Gastroesophageal sphincter (tissue), 4 donors: ENCODE measurements around the gene BET1. TPM values are rescaled to one million over a fixed set of nuclear protein-coding genes. Genes with fewer than 3 reads are reported as not detected.

Experiments
- ATAC-seq: fragments of 150-250 bp; one replicate; pipeline ENCODE4 v1.9.1; 2016; ENCODE audit warnings: mild to moderate bottlenecking, moderate library complexity
- H3K27ac ChIP-seq, 4 donors: fragments of 200-600 bp; sonication (generic) in 3 of 4; 1 replicate in 3 of 4; 2 replicates in 1 of 4; pipeline ENCODE4 v1.5.1; 2016 to 2019
- H3K27me3 ChIP-seq: fragments of 200-600 bp; sonication (generic); one replicate; pipeline ENCODE4 v1.5.1; 2019
- H3K36me3 ChIP-seq, 2 donors: fragments of 200-600 bp; sonication (generic); one replicate each; pipeline ENCODE4 v1.5.1; 2019; ENCODE audit warnings: control low read depth in 1 of 2
- H3K4me1 ChIP-seq, 3 donors: fragments of 200-600 bp; sonication (generic); 1 replicate in 2 of 3; 2 replicates in 1 of 3; pipeline ENCODE4 v1.5.1; 2016 to 2019; ENCODE audit warnings: control low read depth in 2 of 3
- H3K4me3 ChIP-seq, 2 donors: fragments of 200-600 bp; sonication (generic); one replicate each; pipeline ENCODE4 v1.5.1; 2019; ENCODE audit warnings: mild to moderate bottlenecking in 1 of 2, moderate library complexity in 1 of 2
- H3K9me3 ChIP-seq, 3 donors: fragments of 200-600 bp; sonication (generic); one replicate each; pipeline ENCODE4 v1.5.1; 2017 to 2019; ENCODE audit warnings: control low read depth in 2 of 3
- CTCF ChIP-seq, 4 experiments: fragments of 200-600 bp in 2 of 4; fragments of 450-650 bp in 2 of 4; sonication (generic) in 1 of 4; IDR thresholded peaks; one replicate each; pipeline ENCODE4 v1.5.1; 2017 to 2019; ENCODE audit warnings: antibody characterized with exemption in 4 of 4, mild to moderate bottlenecking in 2 of 4, moderate library complexity in 2 of 4
- EP300 ChIP-seq: sonication (generic); formaldehyde crosslinking; IDR thresholded peaks from one replicate; pipeline ENCODE4 v1.6.1; 2017; ENCODE audit warnings: antibody characterized with exemption, mild to moderate bottlenecking
- POLR2A ChIP-seq, 2 donors: fragments of 450-650 bp; IDR thresholded peaks; one replicate each; pipeline ENCODE4 v1.6.1; 2017; ENCODE audit warnings: antibody characterized with exemption in 2 of 2, mild to moderate bottlenecking in 2 of 2, moderate library complexity in 1 of 2
- POLR2AphosphoS5 ChIP-seq: sonication (generic); formaldehyde crosslinking; IDR thresholded peaks from one replicate; pipeline ENCODE4 v1.6.1; 2017; ENCODE audit warnings: antibody characterized with exemption
- WGBS, 2 donors: methylation state at CpG; one replicate each; pipeline ENCODE4 v1.1.5; 2018; ENCODE audit warnings: low coverage in 1 of 2; 5-methylcytosine and 5-hydroxymethylcytosine counted together
- total RNA-seq, 4 donors: library from RNA; depleted of rRNA; stranded (reverse); fragments of >200 nt; gene quantifications; one replicate each; pipeline ENCODE4 v1.1.0, GENCODE V29; 2016

BET1 gene
- total RNA-seq, 4 donors from 2014 or later: 13.4 to 22.7 (median 19.4) TPM

- ATAC-seq: no peak
- no peaks in the 10 kb centered on the region for H3K36me3 ChIP-seq
- no peaks in the 10 kb centered on the region for H3K4me1 ChIP-seq
Measured at GRCh38 chr7:93960986-93961385, 43.2 kb downstream of the BET1 start.

GRCh38 chr7:93958651-93959050 is 45.5 kb downstream of the BET1 start:
- Histone ChIP-seq H3K27me3 (no peaks in the 10 kb centered on the region), H3K4me1 (no peaks in the 10 kb centered on the region), H3K36me3 (no peaks in the 10 kb centered on the region), H3K4me3 (no peak overlapping the region), H3K27ac (no peak overlapping the region), H3K9me3 (no peaks in the 10 kb centered on the region)
- TF ChIP-seq POLR2A (IDR thresholded peaks at IDR 0.05) (no peak), CTCF (IDR thresholded peaks at IDR 0.05) (no peak), POLR2AphosphoS5 (no peak), EP300 (no peak)
- 72 to 96% methylated on average over 3 of the region's 3 CpGs for WGBS, 2 donors
- no peak for ATAC-seq

More at GRCh38 chr7:93960986-93961385, 43.2 kb downstream of the BET1 start:
- Histone ChIP-seq H3K9me3 (no peaks in the 10 kb centered on the region), H3K27me3 (no peaks in the 10 kb centered on the region), H3K4me3 (no peak overlapping the region), H3K27ac (no peak overlapping the region)
- 86 to 87% methylated on average over 3 of the region's 3 CpGs for WGBS, 2 donors
- no peak for TF ChIP-seq EP300
- no peak for TF ChIP-seq POLR2A (IDR thresholded peaks at IDR 0.05)
- TF ChIP-seq POLR2AphosphoS5: no peak
- no peak for TF ChIP-seq CTCF (IDR thresholded peaks at IDR 0.05)

- Histone ChIP-seq H3K27ac (no peak overlapping the region), H3K4me3 (no peak overlapping the region), H3K36me3 (no peaks in the 10 kb centered on the region), H3K9me3 (no peaks in the 10 kb centered on the region), H3K27me3 (no peaks in the 10 kb centered on the region), H3K4me1 (no peaks in the 10 kb centered on the region)
- no peak for TF ChIP-seq POLR2A (IDR thresholded peaks at IDR 0.05)
- TF ChIP-seq EP300: no peak
- no peak for TF ChIP-seq CTCF (IDR thresholded peaks at IDR 0.05)
- no peak for TF ChIP-seq POLR2AphosphoS5
- WGBS, 2 donors: 61 to 69% methylated on average over 3 of the region's 3 CpGs
- ATAC-seq: no peak
Measured at GRCh38 chr7:93958216-93958615, 45.9 kb downstream of the BET1 start.

- ATAC-seq: no peak
Measured at GRCh38 chr7:93957767-93958166, 46.4 kb downstream of the BET1 start.

GRCh38 chr7:93955304-93955703 is 48.9 kb downstream of the BET1 start:
- Histone ChIP-seq H3K4me3 (no peak overlapping the region), H3K36me3 (no peaks in the 10 kb centered on the region), H3K9me3 (no peaks in the 10 kb centered on the region), H3K4me1 (no peaks in the 10 kb centered on the region), H3K27me3 (no peaks in the 10 kb centered on the region), H3K27ac (no peak overlapping the region)
- 57 to 83% methylated on average over 1 to 2 of the region's 2 CpGs for WGBS, 2 donors
- TF ChIP-seq EP300 (no peak), POLR2A (IDR thresholded peaks at IDR 0.05) (no peak), CTCF (IDR thresholded peaks at IDR 0.05) (no peak), POLR2AphosphoS5 (no peak)
- no peak for ATAC-seq

More at GRCh38 chr7:93957767-93958166, 46.4 kb downstream of the BET1 start:
- TF ChIP-seq CTCF (IDR thresholded peaks at IDR 0.05) (no peak), POLR2A (IDR thresholded peaks at IDR 0.05) (no peak)
- Histone ChIP-seq H3K4me1 (no peaks in the 10 kb centered on the region), H3K27me3 (no peaks in the 10 kb centered on the region), H3K27ac (no peak overlapping the region), H3K36me3 (no peaks in the 10 kb centered on the region), H3K4me3 (no peak overlapping the region), H3K9me3 (no peaks in the 10 kb centered on the region)
- WGBS, 2 donors: 78 to 94% methylated on average over 1 of the region's 1 CpG
